GM18907 (cell line): Measurements from ENCODE around the gene TRIM45.
A peak's percentile ranks its signal among the peaks of the same experiment; 100 is the strongest.
"Not testable (repeated sequence)": the region's sequence is repeated elsewhere in the genome, so short reads cannot be mapped to it uniquely, and the experiment has no call there.

Experiments used
- ATAC-seq: cut with Tn5 transposase; IDR thresholded peaks from one replicate; pipeline ENCODE4 v1.9.1; 2021; ENCODE audit warnings: mild to moderate bottlenecking, moderate library complexity; ENCODE audit not compliant: unreplicated experiment

The TRIM45 gene

GRCh38 chr1:117101858-117102257 lies 19.7 kb downstream of the TRIM45 start:
- not testable (repeated sequence) for ATAC-seq

- no peak for ATAC-seq
Measured at GRCh38 chr1:117101334-117101733, 20.2 kb downstream of the TRIM45 start.

- no peak for ATAC-seq
Measured at GRCh38 chr1:117098287-117098890, 23.2 kb downstream of the TRIM45 start.

GRCh38 chr1:117097443-117097842 lies 24.1 kb downstream of the TRIM45 start:
- ATAC-seq = no peak

GRCh38 chr1:117096951-117097408 lies 24.6 kb downstream of the TRIM45 start:
- ATAC-seq = no peak

- ATAC-seq = no peak
Measured at GRCh38 chr1:117094841-117095604, 26.5 kb downstream of the TRIM45 start.

GRCh38 chr1:117093870-117094621 lies 27.5 kb downstream of the TRIM45 start:
- peak; percentile 82 for ATAC-seq

- ATAC-seq = no peak
Measured at GRCh38 chr1:117093091-117093534, 28.4 kb downstream of the TRIM45 start.

- no peak for ATAC-seq
Measured at GRCh38 chr1:117092594-117092993, 29.0 kb downstream of the TRIM45 start.

- no peak for ATAC-seq
Measured at GRCh38 chr1:117089996-117090395, 31.6 kb downstream of the TRIM45 start.

- no peak for ATAC-seq
Measured at GRCh38 chr1:117087686-117088085, 33.9 kb downstream of the TRIM45 start.

- no peak for ATAC-seq
Measured at GRCh38 chr1:117084231-117084630, 37.3 kb downstream of the TRIM45 start.

GRCh38 chr1:117079737-117080136 lies 41.8 kb downstream of the TRIM45 start:
- ATAC-seq = no peak

GRCh38 chr1:117077267-117077666 lies 44.3 kb downstream of the TRIM45 start:
- ATAC-seq = no peak

- ATAC-seq = no peak
Measured at GRCh38 chr1:117076648-117077047, 44.9 kb downstream of the TRIM45 start.

- ATAC-seq = no peak
Measured at GRCh38 chr1:117070124-117070523, 51.4 kb downstream of the TRIM45 start.

GRCh38 chr1:117069220-117069844 lies 52.2 kb downstream of the TRIM45 start:
- no peak for ATAC-seq

- no peak for ATAC-seq
Measured at GRCh38 chr1:117068580-117068979, 53.0 kb downstream of the TRIM45 start.

GRCh38 chr1:117067533-117068370 lies 53.8 kb downstream of the TRIM45 start:
- ATAC-seq = peak; percentile 71

GRCh38 chr1:117066367-117066766 lies 55.2 kb downstream of the TRIM45 start:
- ATAC-seq = no peak
